Activated naive CD4-positive, alpha-beta T cell treated with anti-CD3 and anti-CD28 coated beads for 36 hours (primary cell): Measurements from ENCODE around the gene BRSK2. TPM values are rescaled to one million over a fixed set of nuclear protein-coding genes. Genes with fewer than 3 reads are reported as not detected.

ENCODE experiments used
- CTCF ChIA-PET: fragments of 350-600 bp; sonication (Branson Sonifier 250); formaldehyde crosslinking; loops from one replicate; lab custom pipeline; 2021; ENCODE audit warnings: antibody characterized with exemption; lab: Charles Lee
- DNase-seq: peaks from one replicate; pipeline ENCODE4 v3.0.0-alpha.2; 2020
- H3K27ac Mint-ChIP-seq: one replicate; pipeline ENCODE4 v1.8.0; 2021; ENCODE audit warnings: mild to moderate bottlenecking, mixed read lengths
- H3K27me3 Mint-ChIP-seq: one replicate; pipeline ENCODE4 v1.8.0; 2021; ENCODE audit warnings: low read depth, mixed read lengths
- H3K36me3 Mint-ChIP-seq: one replicate; pipeline ENCODE4 v1.8.0; 2021; ENCODE audit warnings: low read depth, mixed read lengths
- H3K4me1 Mint-ChIP-seq: one replicate; pipeline ENCODE4 v1.8.0; 2021; ENCODE audit warnings: low read depth, mixed read lengths
- H3K4me3 Mint-ChIP-seq: one replicate; pipeline ENCODE4 v1.8.0; 2021; ENCODE audit warnings: mild to moderate bottlenecking, moderate library complexity, mixed read lengths
- H3K9me3 Mint-ChIP-seq: one replicate; pipeline ENCODE4 v1.8.0; 2021; ENCODE audit warnings: mixed read lengths
- intact Hi-C: fragments of 100-400 bp; cut with micrococcal nuclease; formaldehyde crosslinking; loops from one replicate; pipeline ENCODE4 v1.15.1; 2023
- total RNA-seq, 2 experiments: library from RNA; stranded (reverse); gene quantifications; one replicate each; pipeline ENCODE4 v1.2.3, GENCODE V29; 2021

The BRSK2 gene
- total RNA-seq, 2 experiments from 2014 or later, result 0.17 to 0.44 TPM

GRCh38 chr11:1387961-1388762 lies 1.6 kb upstream of the BRSK2 start:
- CTCF ChIA-PET, result no interaction called here
- peaks cover 7% of the 10 kb centered on the region for H3K4me1 Mint-ChIP-seq
- H3K27ac Mint-ChIP-seq, result no peak overlapping the region
- H3K27me3 Mint-ChIP-seq, result peaks cover 21% of the 10 kb centered on the region
- no peaks in the 10 kb centered on the region for H3K9me3 Mint-ChIP-seq
- no peaks in the 10 kb centered on the region for H3K36me3 Mint-ChIP-seq
- intact Hi-C loops, result loop anchor here (2.0 to 10.0 kb wide), 4 partner anchors 53 to 693 kb away; partner anchors contain the start of genes DEAF1 and TMEM80
- H3K4me3 Mint-ChIP-seq, result no peak overlapping the region
- peak; percentile 35 for DNase-seq

GRCh38 chr11:1388763-1389102 lies 1.0 kb upstream of the BRSK2 start:
- Mint-ChIP-seq H3K36me3 (no peaks in the 10 kb centered on the region), H3K4me1 (peaks cover 3% of the 10 kb centered on the region), H3K4me3 (peak overlapping the region; percentile 54), H3K27me3 (peaks cover 21% of the 10 kb centered on the region), H3K27ac (no peak overlapping the region), H3K9me3 (no peaks in the 10 kb centered on the region)
- intact Hi-C loops, result loop anchor here (1.0 to 10.0 kb wide), 5 partner anchors 54 to 694 kb away; partner anchors contain the start of genes DEAF1, TMEM80 and TOLLIP
- CTCF ChIA-PET, result interaction anchor here (1.2 kb wide), 1 partner anchor 166 kb away, joined by 3 read pairs; the partner anchor contains the start of gene MUC5B
- DNase-seq, result no peak

GRCh38 chr11:1389103-1389931 lies 417 bp upstream of the BRSK2 start:
- CTCF ChIA-PET, result interaction anchor here (0.8 to 1.2 kb wide), 2 partner anchors 54 to 167 kb away, joined by 3 read pairs; partner anchors contain the start of gene MUC5B
- intact Hi-C loops, result loop anchor here (1.0 to 10.0 kb wide), 5 partner anchors 55 to 695 kb away; partner anchors contain the start of genes DEAF1, TMEM80 and TOLLIP
- Mint-ChIP-seq H3K4me1 (peaks cover 3% of the 10 kb centered on the region), H3K27ac (no peak overlapping the region), H3K4me3 (peak overlapping the region; percentile 56), H3K9me3 (no peaks in the 10 kb centered on the region), H3K27me3 (peaks cover 21% of the 10 kb centered on the region), H3K36me3 (no peaks in the 10 kb centered on the region)
- DNase-seq, result peak; percentile 97

- no peak overlapping the region for H3K27ac Mint-ChIP-seq
- DNase-seq, result no peak
- intact Hi-C loops, result no loop called here
- H3K36me3 Mint-ChIP-seq, result no peaks in the 10 kb centered on the region
- CTCF ChIA-PET, result no interaction called here
- H3K9me3 Mint-ChIP-seq, result no peaks in the 10 kb centered on the region
- peaks cover 1% of the 10 kb centered on the region for H3K4me1 Mint-ChIP-seq
- peaks cover 21% of the 10 kb centered on the region for H3K27me3 Mint-ChIP-seq
- H3K4me3 Mint-ChIP-seq, result no peak overlapping the region
Observed at GRCh38 chr11:1390569-1391164, 933 bp downstream of the BRSK2 start.

GRCh38 chr11:1391165-1392075 lies 1.7 kb downstream of the BRSK2 start:
- Mint-ChIP-seq H3K36me3 (no peaks in the 10 kb centered on the region), H3K4me1 (peaks cover 1% of the 10 kb centered on the region), H3K27me3 (peaks cover 21% of the 10 kb centered on the region), H3K4me3 (peak overlapping the region; percentile 38), H3K9me3 (no peaks in the 10 kb centered on the region), H3K27ac (no peak overlapping the region)
- no peak for DNase-seq
- intact Hi-C loops, result no loop called here
- CTCF ChIA-PET, result no interaction called here

- peaks cover 21% of the 10 kb centered on the region for H3K27me3 Mint-ChIP-seq
- H3K4me1 Mint-ChIP-seq, result peaks cover 1% of the 10 kb centered on the region
- H3K4me3 Mint-ChIP-seq, result no peak overlapping the region
- H3K36me3 Mint-ChIP-seq, result no peaks in the 10 kb centered on the region
- H3K9me3 Mint-ChIP-seq, result no peaks in the 10 kb centered on the region
- no peak for DNase-seq
- intact Hi-C loops, result no loop called here
- H3K27ac Mint-ChIP-seq, result no peak overlapping the region
- CTCF ChIA-PET, result no interaction called here
Observed at GRCh38 chr11:1392111-1392510, 2.4 kb downstream of the BRSK2 start.

GRCh38 chr11:1392561-1392960 lies 2.8 kb downstream of the BRSK2 start:
- H3K4me1 Mint-ChIP-seq, result peaks cover 1% of the 10 kb centered on the region
- H3K4me3 Mint-ChIP-seq, result no peak overlapping the region
- H3K27ac Mint-ChIP-seq, result no peak overlapping the region
- intact Hi-C loops, result no loop called here
- no peaks in the 10 kb centered on the region for H3K9me3 Mint-ChIP-seq
- no peaks in the 10 kb centered on the region for H3K36me3 Mint-ChIP-seq
- CTCF ChIA-PET, result no interaction called here
- H3K27me3 Mint-ChIP-seq, result peaks cover 21% of the 10 kb centered on the region
- DNase-seq, result no peak

- H3K4me3 Mint-ChIP-seq, result no peak overlapping the region
- no peak overlapping the region for H3K27ac Mint-ChIP-seq
- H3K36me3 Mint-ChIP-seq, result no peaks in the 10 kb centered on the region
- no peak for DNase-seq
- no peaks in the 10 kb centered on the region for H3K9me3 Mint-ChIP-seq
- intact Hi-C loops, result no loop called here
- H3K4me1 Mint-ChIP-seq, result peaks cover 1% of the 10 kb centered on the region
- CTCF ChIA-PET, result no interaction called here
- H3K27me3 Mint-ChIP-seq, result peaks cover 21% of the 10 kb centered on the region
Observed at GRCh38 chr11:1393038-1393710, 3.4 kb downstream of the BRSK2 start.

- Mint-ChIP-seq H3K4me1 (no peaks in the 10 kb centered on the region), H3K27me3 (peaks cover 21% of the 10 kb centered on the region), H3K4me3 (no peak overlapping the region), H3K9me3 (no peaks in the 10 kb centered on the region), H3K27ac (no peak overlapping the region), H3K36me3 (no peaks in the 10 kb centered on the region)
- DNase-seq, result no peak
- CTCF ChIA-PET, result no interaction called here
- intact Hi-C loops, result no loop called here
Observed at GRCh38 chr11:1394936-1395772, 5.4 kb downstream of the BRSK2 start.

- DNase-seq, result no peak
- intact Hi-C loops, result no loop called here
- no peak overlapping the region for H3K27ac Mint-ChIP-seq
- no peaks in the 10 kb centered on the region for H3K4me1 Mint-ChIP-seq
- H3K27me3 Mint-ChIP-seq, result peaks cover 21% of the 10 kb centered on the region
- no peaks in the 10 kb centered on the region for H3K36me3 Mint-ChIP-seq
- H3K4me3 Mint-ChIP-seq, result no peak overlapping the region
- H3K9me3 Mint-ChIP-seq, result no peaks in the 10 kb centered on the region
- CTCF ChIA-PET, result no interaction called here
Observed at GRCh38 chr11:1395773-1396374, 6.1 kb downstream of the BRSK2 start.
